HEK293 (cell line): ENCODE data around the gene MS4A10.

ENCODE experiments used
- CTCF ChIA-PET: fragments of 350-600 bp; formaldehyde crosslinking; extraction: SDS; loops from one replicate; lab custom pipeline; 2021; ENCODE audit warnings: antibody characterized with exemption; lab: Yijun Ruan, JAX
- POLR2A ChIA-PET: fragments of 300-600 bp; formaldehyde crosslinking; extraction: SDS; loops from one replicate; lab custom pipeline; 2020; ENCODE audit warnings: antibody characterized with exemption, inconsistent platforms; lab: Yijun Ruan, JAX
- H3K27ac ChIP-seq: fragments of 200-500 bp; sonication (Bioruptor generic); 2 replicates; pipeline ENCODE4 v1.5.1; 2014; ENCODE audit warnings: low read depth, low read length, control low read depth, inconsistent platforms; ENCODE audit errors: extremely low read depth
- H3K36me3 ChIP-seq, 2 experiments: fragments of 200-500 bp in 1 of 2; sonication (Bioruptor generic) in 1 of 2; 1 replicate in 1 of 2; 2 replicates in 1 of 2; pipeline ENCODE4 v1.5.1; 2014 to 2017; ENCODE audit warnings: inconsistent platforms in 2 of 2, low read length in 2 of 2; ENCODE audit not compliant: control insufficient read depth in 2 of 2, insufficient read depth in 1 of 2
- H3K4me1 ChIP-seq: fragments of 200-500 bp; sonication (Bioruptor generic); 2 replicates; pipeline ENCODE4 v1.5.1; 2014; ENCODE audit warnings: mild to moderate bottlenecking, low read length, inconsistent platforms; ENCODE audit not compliant: control insufficient read depth, insufficient read depth
- H3K4me3 ChIP-seq: 2 replicates; pipeline ENCODE4 v1.5.1; 2011; ENCODE audit warnings: low read depth, mild to moderate bottlenecking, control low read depth, low read length, moderate library complexity
- H3K9me3 ChIP-seq: fragments of 200-500 bp; sonication (Bioruptor generic); 2 replicates; pipeline ENCODE4 v1.5.1; 2014; ENCODE audit warnings: low read depth, low read length, inconsistent platforms; ENCODE audit not compliant: control insufficient read depth, insufficient read depth
- ELK4 ChIP-seq: IDR thresholded peaks from 2 replicates; pipeline ENCODE4 v1.6.1; 2011; ENCODE audit warnings: mild to moderate bottlenecking, low read depth, low read length, borderline replicate concordance
- REST ChIP-seq: fragments of 450-650 bp; formaldehyde crosslinking; IDR thresholded peaks from 2 replicates; pipeline ENCODE4 v1.5.1; 2016; ENCODE audit warnings: missing biosample characterization, missing genetic modification characterization
- SP3 ChIP-seq: fragments of 450-650 bp; formaldehyde crosslinking; IDR thresholded peaks from 2 replicates; pipeline ENCODE4 v1.5.1; 2016; ENCODE audit warnings: missing biosample characterization, missing genetic modification characterization
- ZBTB17 ChIP-seq: fragments of 450-650 bp; formaldehyde crosslinking; IDR thresholded peaks from 2 replicates; pipeline ENCODE4 v1.5.1; 2016; ENCODE audit warnings: missing biosample characterization, missing genetic modification characterization
- ZFP37 ChIP-seq: fragments of 450-650 bp; formaldehyde crosslinking; IDR thresholded peaks from 2 replicates; pipeline ENCODE4 v1.5.1; 2016; ENCODE audit warnings: missing biosample characterization, missing genetic modification characterization
- ZNF133 ChIP-seq: fragments of 450-650 bp; formaldehyde crosslinking; IDR thresholded peaks from 2 replicates; pipeline ENCODE4 v1.5.1; 2016; ENCODE audit warnings: missing biosample characterization, missing genetic modification characterization
- ZNF140 ChIP-seq: fragments of 450-650 bp; formaldehyde crosslinking; IDR thresholded peaks from 2 replicates; pipeline ENCODE4 v1.5.1; 2016; ENCODE audit warnings: missing biosample characterization, missing genetic modification characterization
- ZNF157 ChIP-seq: fragments of 450-650 bp; formaldehyde crosslinking; IDR thresholded peaks from 2 replicates; pipeline ENCODE4 v1.5.1; 2016; ENCODE audit warnings: missing biosample characterization, missing genetic modification characterization
- ZNF214 ChIP-seq: fragments of 450-650 bp; formaldehyde crosslinking; IDR thresholded peaks from 2 replicates; pipeline ENCODE4 v1.5.1; 2017; ENCODE audit warnings: missing biosample characterization, mild to moderate bottlenecking, missing genetic modification characterization, borderline replicate concordance
- ZNF26 ChIP-seq: fragments of 450-650 bp; formaldehyde crosslinking; IDR thresholded peaks from 2 replicates; pipeline ENCODE4 v1.5.1; 2016; ENCODE audit warnings: missing biosample characterization, missing genetic modification characterization
- ZNF404 ChIP-seq: fragments of 450-650 bp; formaldehyde crosslinking; IDR thresholded peaks from 2 replicates; pipeline ENCODE4 v1.5.1; 2017; ENCODE audit warnings: missing biosample characterization, missing genetic modification characterization
- ZNF530 ChIP-seq: fragments of 450-650 bp; formaldehyde crosslinking; IDR thresholded peaks from 2 replicates; pipeline ENCODE4 v1.5.1; 2016; ENCODE audit warnings: low read depth, missing biosample characterization, missing genetic modification characterization
- ZNF560 ChIP-seq: fragments of 450-650 bp; formaldehyde crosslinking; IDR thresholded peaks from 2 replicates; pipeline ENCODE4 v1.5.1; 2017; ENCODE audit warnings: missing biosample characterization, missing genetic modification characterization, borderline replicate concordance
- ZNF654 ChIP-seq: fragments of 450-650 bp; formaldehyde crosslinking; IDR thresholded peaks from 2 replicates; pipeline ENCODE4 v1.5.1; 2016; ENCODE audit warnings: low read depth, missing biosample characterization, missing genetic modification characterization
- TF ChIP-seq, protein P1 (sequence below): fragments of 450-650 bp; formaldehyde crosslinking; IDR thresholded peaks from 2 replicates; pipeline ENCODE4 v1.5.1; 2016; ENCODE audit warnings: missing biosample characterization, missing genetic modification characterization

Gene MS4A10

DNA sequence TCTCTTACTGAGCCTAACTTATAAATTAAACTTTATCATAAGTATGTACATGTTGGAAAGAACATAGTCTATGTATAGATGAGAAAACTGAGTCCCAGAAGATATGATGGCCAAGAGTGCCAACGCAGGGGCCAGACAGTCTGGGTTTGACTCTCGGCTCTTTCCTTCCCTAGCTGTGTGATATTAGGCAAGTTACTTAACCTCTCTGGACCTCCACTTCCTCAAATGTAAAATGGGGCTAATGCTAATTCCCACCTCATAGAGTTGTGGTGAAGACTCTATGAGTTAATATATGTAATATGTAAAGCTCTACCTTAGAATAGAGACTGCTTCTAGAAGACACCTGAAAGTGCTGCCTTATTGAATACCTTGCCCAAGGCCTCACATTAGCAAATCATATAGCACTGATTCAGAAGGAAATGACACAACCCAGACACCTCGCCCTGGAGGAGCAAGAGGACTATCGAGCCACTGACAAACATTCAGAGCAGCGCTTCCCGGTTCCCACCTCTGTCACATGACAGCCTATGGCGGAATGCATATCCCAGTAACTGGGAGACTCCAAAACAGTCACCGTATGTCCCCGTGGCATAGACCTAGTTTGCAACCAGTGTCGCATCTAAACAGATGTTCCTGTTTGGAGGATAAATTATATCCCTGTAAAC lies 45.5 kb downstream of the MS4A10 start:
- Histone ChIP-seq H3K9me3 (no peaks in the 10 kb centered on the region), H3K4me3 (no peak overlapping the region), H3K36me3 (no peaks in the 10 kb centered on the region), H3K4me1 (no peaks in the 10 kb centered on the region), H3K27ac (no peak overlapping the region)
- ChIA-PET CTCF (interaction anchor here (0.5 to 4.3 kb wide), 50 partner anchors 10 to 1185 kb away, joined by 3 to 95 read pairs (median 4); partner anchors contain the start of genes CCDC86, PTGDR2 and TMEM109), POLR2A (interaction anchor here (1.7 to 1.8 kb wide), 2 partner anchors 57 to 71 kb away, joined by 4 to 6 read pairs; no protein-coding TSS in a partner anchor)
- TF ChIP-seq ELK4 (no peak), ZNF140 (tag by site-specific recombination) (no peak), ZNF560 (tag by site-specific recombination) (no peak), SP3 (tag by site-specific recombination) (no peak), ZNF133 (tag by site-specific recombination) (no peak), REST (no peak), ZBTB17 (tag by site-specific recombination) (peak; percentile 58; the same call in 1 of the 2 replicates)

DNA sequence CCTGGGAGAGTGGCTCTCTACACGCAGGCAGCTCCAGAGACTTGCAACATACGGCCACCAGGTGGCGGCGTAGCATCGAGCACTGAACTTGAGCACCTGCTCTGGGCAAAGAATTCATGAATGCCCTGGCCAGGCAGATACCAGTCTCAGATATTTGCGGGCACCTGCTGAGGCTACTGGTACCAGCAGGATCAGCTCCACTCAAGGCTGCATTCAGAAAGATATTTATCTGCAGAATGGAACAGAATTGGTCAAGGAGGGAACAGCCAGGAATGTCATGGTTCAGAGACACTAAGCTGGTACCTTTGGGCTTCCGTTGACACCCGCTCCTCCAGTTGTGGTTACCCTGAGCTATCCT lies 46.0 kb downstream of the MS4A10 start:
- H3K4me1 ChIP-seq: no peaks in the 10 kb centered on the region
- TF ChIP-seq SP3 (tag by site-specific recombination) (no peak), ZNF654 (tag by site-specific recombination) (peak; percentile 84), ZFP37 (tag by site-specific recombination) (no peak), ZNF26 (tag by site-specific recombination) (no peak), ZBTB17 (tag by site-specific recombination) (peak; percentile 54; the same call in 1 of the 2 replicates), ZNF157 (tag by site-specific recombination) (no peak), ZNF530 (tag by site-specific recombination) (no peak), REST (no peak), ZNF214 (tag by site-specific recombination) (no peak), ZNF404 (tag by site-specific recombination) (no peak)
- TF ChIP-seq, protein P1, sequence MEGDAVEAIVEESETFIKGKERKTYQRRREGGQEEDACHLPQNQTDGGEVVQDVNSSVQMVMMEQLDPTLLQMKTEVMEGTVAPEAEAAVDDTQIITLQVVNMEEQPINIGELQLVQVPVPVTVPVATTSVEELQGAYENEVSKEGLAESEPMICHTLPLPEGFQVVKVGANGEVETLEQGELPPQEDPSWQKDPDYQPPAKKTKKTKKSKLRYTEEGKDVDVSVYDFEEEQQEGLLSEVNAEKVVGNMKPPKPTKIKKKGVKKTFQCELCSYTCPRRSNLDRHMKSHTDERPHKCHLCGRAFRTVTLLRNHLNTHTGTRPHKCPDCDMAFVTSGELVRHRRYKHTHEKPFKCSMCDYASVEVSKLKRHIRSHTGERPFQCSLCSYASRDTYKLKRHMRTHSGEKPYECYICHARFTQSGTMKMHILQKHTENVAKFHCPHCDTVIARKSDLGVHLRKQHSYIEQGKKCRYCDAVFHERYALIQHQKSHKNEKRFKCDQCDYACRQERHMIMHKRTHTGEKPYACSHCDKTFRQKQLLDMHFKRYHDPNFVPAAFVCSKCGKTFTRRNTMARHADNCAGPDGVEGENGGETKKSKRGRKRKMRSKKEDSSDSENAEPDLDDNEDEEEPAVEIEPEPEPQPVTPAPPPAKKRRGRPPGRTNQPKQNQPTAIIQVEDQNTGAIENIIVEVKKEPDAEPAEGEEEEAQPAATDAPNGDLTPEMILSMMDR (tag by site-specific recombination): peak; percentile 73; the same call in 1 of the 2 replicates
- CTCF ChIA-PET: interaction anchor here (0.5 to 4.3 kb wide), 59 partner anchors 10 to 1312 kb away, joined by 3 to 95 read pairs (median 4); partner anchors contain the start of genes CCDC86, MS4A8, PTGDR2 and TMEM109
- no peak overlapping the region for H3K4me3 ChIP-seq
- POLR2A ChIA-PET: interaction anchor here (1.7 to 1.8 kb wide), 2 partner anchors 57 to 71 kb away, joined by 4 to 6 read pairs; no protein-coding TSS in a partner anchor
- H3K36me3 ChIP-seq: no peaks in the 10 kb centered on the region
- H3K27ac ChIP-seq: no peak overlapping the region
- no peaks in the 10 kb centered on the region for H3K9me3 ChIP-seq
